CD4-positive, alpha-beta T cell treated with Interleukin-2 at 100 ng/mL for 4 hours (primary cell): ENCODE results near the gene TBC1D16.

Experiments used
- DNase-seq: peaks from one replicate; pipeline ENCODE4 v3.0.0-alpha.2; 2020; ENCODE audit warnings: low spot score

The TBC1D16 gene

GRCh38 chr17:79987187-79987934, 48.3 kb downstream of the TBC1D16 start:
- DNase-seq, result no peak

GRCh38 chr17:79986411-79987186, 49.1 kb downstream of the TBC1D16 start:
- no peak for DNase-seq

- no peak for DNase-seq
These were observed 49.7 kb downstream of the TBC1D16 start for GRCh38 chr17:79985943-79986391.

- DNase-seq, result no peak
These were observed 50.2 kb downstream of the TBC1D16 start for GRCh38 chr17:79985361-79985942.

GRCh38 chr17:79984877-79985276, 50.8 kb downstream of the TBC1D16 start:
- no peak for DNase-seq

- no peak for DNase-seq
These were observed 51.4 kb downstream of the TBC1D16 start for GRCh38 chr17:79984045-79984840.

GRCh38 chr17:79983456-79983855, 52.2 kb downstream of the TBC1D16 start:
- no peak for DNase-seq

GRCh38 chr17:79982986-79983385, 52.7 kb downstream of the TBC1D16 start:
- DNase-seq, result no peak

- no peak for DNase-seq
These were observed 54.0 kb downstream of the TBC1D16 start for GRCh38 chr17:79981661-79982101.

GRCh38 chr17:79981090-79981489, 54.6 kb downstream of the TBC1D16 start:
- no peak for DNase-seq

GRCh38 chr17:79980246-79981043, 55.2 kb downstream of the TBC1D16 start:
- no peak for DNase-seq

GRCh38 chr17:79979816-79980215, 55.9 kb downstream of the TBC1D16 start:
- no peak for DNase-seq

- no peak for DNase-seq
These were observed 56.4 kb downstream of the TBC1D16 start for GRCh38 chr17:79979221-79979741.

- no peak for DNase-seq
These were observed 57.2 kb downstream of the TBC1D16 start for GRCh38 chr17:79978548-79978855.

GRCh38 chr17:79977708-79978547, 57.7 kb downstream of the TBC1D16 start:
- no peak for DNase-seq

GRCh38 chr17:79977161-79977631, 58.5 kb downstream of the TBC1D16 start:
- no peak for DNase-seq

- DNase-seq, result no peak
These were observed 59.2 kb downstream of the TBC1D16 start for GRCh38 chr17:79976451-79976850.

- no peak for DNase-seq
These were observed 60.1 kb downstream of the TBC1D16 start for GRCh38 chr17:79975498-79976134.
